SU-DHL-6 (cell line): ENCODE measurements around the gene ABCE1.

ENCODE experiments used
- EZH2phosphoT487 ChIP-seq: fragments of 200-600 bp; sonication (generic), shearing (Covaris generic); conservative IDR thresholded peaks from 2 replicates; pipeline ENCODE4 v1.6.1; 2018; ENCODE audit warnings: mild to moderate bottlenecking, antibody characterized with exemption, low read length, moderate library complexity, mixed read lengths
- TF ChIP-seq, protein P1 (sequence below): fragments of 200-600 bp; sonication (generic); IDR thresholded peaks from one replicate; pipeline ENCODE4 v1.5.1; 2017; ENCODE audit warnings: antibody characterized with exemption, mild to moderate bottlenecking, low read length, moderate library complexity; ENCODE audit not compliant: insufficient read depth, poor library complexity, severe bottlenecking

DNA sequence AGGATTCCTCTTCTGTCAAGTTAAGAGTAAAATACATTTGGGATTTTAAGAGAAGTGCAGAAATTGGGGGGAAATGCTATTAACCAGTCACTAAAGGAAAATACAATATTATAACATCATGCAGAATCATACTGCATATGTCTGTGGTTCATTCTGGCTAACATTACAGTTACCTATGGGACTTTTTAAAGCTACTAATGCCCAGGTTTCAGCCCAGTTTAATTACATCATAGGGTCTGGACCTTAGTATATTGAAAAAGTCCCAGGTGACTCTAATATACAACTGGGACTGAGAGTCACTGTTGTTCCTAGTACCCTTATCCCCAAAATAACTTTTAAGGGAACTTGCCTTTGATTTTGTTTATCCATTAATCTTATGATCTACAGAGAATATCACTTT lies 10.0 kb downstream of the ABCE1 start:
- TF ChIP-seq, protein P1, sequence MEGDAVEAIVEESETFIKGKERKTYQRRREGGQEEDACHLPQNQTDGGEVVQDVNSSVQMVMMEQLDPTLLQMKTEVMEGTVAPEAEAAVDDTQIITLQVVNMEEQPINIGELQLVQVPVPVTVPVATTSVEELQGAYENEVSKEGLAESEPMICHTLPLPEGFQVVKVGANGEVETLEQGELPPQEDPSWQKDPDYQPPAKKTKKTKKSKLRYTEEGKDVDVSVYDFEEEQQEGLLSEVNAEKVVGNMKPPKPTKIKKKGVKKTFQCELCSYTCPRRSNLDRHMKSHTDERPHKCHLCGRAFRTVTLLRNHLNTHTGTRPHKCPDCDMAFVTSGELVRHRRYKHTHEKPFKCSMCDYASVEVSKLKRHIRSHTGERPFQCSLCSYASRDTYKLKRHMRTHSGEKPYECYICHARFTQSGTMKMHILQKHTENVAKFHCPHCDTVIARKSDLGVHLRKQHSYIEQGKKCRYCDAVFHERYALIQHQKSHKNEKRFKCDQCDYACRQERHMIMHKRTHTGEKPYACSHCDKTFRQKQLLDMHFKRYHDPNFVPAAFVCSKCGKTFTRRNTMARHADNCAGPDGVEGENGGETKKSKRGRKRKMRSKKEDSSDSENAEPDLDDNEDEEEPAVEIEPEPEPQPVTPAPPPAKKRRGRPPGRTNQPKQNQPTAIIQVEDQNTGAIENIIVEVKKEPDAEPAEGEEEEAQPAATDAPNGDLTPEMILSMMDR: no peak
- TF ChIP-seq EZH2phosphoT487: no peak
